GM21423 (cell line): Measurements from ENCODE around the gene SOWAHB.
"Not testable (repeated sequence)": the region's sequence is repeated elsewhere in the genome, so short reads cannot be mapped to it uniquely, and the experiment has no call there.

Experiments
- ATAC-seq: cut with Tn5 transposase; IDR thresholded peaks from one replicate; pipeline ENCODE4 v1.9.1; 2021; ENCODE audit warnings: mild to moderate bottlenecking, moderate library complexity; ENCODE audit not compliant: unreplicated experiment

The SOWAHB gene

GRCh38 chr4:76895619-76896018 is 2.3 kb downstream of the SOWAHB start:
- no peak for ATAC-seq

GRCh38 chr4:76894537-76895255 is 3.2 kb downstream of the SOWAHB start:
- no peak for ATAC-seq

GRCh38 chr4:76892601-76893000 is 5.3 kb downstream of the SOWAHB start:
- no peak for ATAC-seq

- ATAC-seq: no peak
Measured at GRCh38 chr4:76892001-76892400, 5.9 kb downstream of the SOWAHB start.

GRCh38 chr4:76886848-76887441 is 11.0 kb downstream of the SOWAHB start:
- no peak for ATAC-seq

GRCh38 chr4:76886214-76886613 is 11.7 kb downstream of the SOWAHB start:
- no peak for ATAC-seq

GRCh38 chr4:76883147-76883546 is 14.8 kb downstream of the SOWAHB start:
- ATAC-seq: no peak

- ATAC-seq: no peak
Measured at GRCh38 chr4:76882630-76883029, 15.3 kb downstream of the SOWAHB start.

GRCh38 chr4:76881375-76881774 is 16.6 kb downstream of the SOWAHB start:
- ATAC-seq: no peak

GRCh38 chr4:76879731-76880364 is 18.1 kb downstream of the SOWAHB start:
- no peak for ATAC-seq

GRCh38 chr4:76878641-76879165 is 19.2 kb downstream of the SOWAHB start:
- not testable (repeated sequence) for ATAC-seq

GRCh38 chr4:76874176-76874575 is 23.8 kb downstream of the SOWAHB start:
- no peak for ATAC-seq

- ATAC-seq: no peak
Measured at GRCh38 chr4:76873495-76873894, 24.4 kb downstream of the SOWAHB start.

- ATAC-seq: no peak
Measured at GRCh38 chr4:76872556-76872955, 25.4 kb downstream of the SOWAHB start.

- not testable (repeated sequence) for ATAC-seq
Measured at GRCh38 chr4:76868780-76869179, 29.2 kb downstream of the SOWAHB start.

GRCh38 chr4:76867880-76868655 is 29.9 kb downstream of the SOWAHB start:
- no peak for ATAC-seq

- no peak for ATAC-seq
Measured at GRCh38 chr4:76867377-76867776, 30.6 kb downstream of the SOWAHB start.

GRCh38 chr4:76866641-76867040 is 31.3 kb downstream of the SOWAHB start:
- no peak for ATAC-seq

- no peak for ATAC-seq
Measured at GRCh38 chr4:76858319-76858718, 39.6 kb downstream of the SOWAHB start.

GRCh38 chr4:76857074-76857409 is 40.9 kb downstream of the SOWAHB start:
- ATAC-seq: no peak
